ENCODE data around the gene CHKB.

DNA sequence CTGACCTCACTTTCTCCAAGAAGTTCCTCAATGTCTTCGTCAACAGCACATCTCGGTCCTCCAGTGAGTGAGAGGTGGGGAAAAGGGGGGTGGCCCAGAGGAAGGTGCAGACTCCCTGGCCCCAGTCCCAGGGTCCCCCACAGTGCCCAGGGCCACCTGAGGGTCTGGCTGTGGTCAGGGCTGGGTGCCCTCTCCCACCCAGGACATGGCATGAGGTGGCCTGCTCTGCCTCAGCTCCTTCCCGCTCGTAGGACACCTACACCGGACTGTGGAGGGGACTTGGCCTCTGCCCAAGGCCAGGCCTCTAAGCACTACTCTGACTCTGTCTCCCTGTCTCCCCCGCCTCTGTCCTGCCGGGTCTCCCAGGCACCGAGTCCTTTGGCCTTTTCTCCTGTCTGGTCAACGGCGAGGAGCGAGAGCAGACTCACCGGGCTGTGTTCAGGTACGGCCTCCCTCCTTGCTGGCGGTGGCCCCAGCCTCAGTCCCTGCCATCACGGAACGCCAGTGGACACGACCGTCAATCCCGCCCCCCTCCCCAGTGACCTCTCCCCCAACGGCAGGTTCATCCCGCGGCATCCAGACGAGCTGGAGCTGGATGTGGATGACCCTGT lies 22.5 kb upstream of the CHKB start:
- TF ChIP-seq, protein P1, sequence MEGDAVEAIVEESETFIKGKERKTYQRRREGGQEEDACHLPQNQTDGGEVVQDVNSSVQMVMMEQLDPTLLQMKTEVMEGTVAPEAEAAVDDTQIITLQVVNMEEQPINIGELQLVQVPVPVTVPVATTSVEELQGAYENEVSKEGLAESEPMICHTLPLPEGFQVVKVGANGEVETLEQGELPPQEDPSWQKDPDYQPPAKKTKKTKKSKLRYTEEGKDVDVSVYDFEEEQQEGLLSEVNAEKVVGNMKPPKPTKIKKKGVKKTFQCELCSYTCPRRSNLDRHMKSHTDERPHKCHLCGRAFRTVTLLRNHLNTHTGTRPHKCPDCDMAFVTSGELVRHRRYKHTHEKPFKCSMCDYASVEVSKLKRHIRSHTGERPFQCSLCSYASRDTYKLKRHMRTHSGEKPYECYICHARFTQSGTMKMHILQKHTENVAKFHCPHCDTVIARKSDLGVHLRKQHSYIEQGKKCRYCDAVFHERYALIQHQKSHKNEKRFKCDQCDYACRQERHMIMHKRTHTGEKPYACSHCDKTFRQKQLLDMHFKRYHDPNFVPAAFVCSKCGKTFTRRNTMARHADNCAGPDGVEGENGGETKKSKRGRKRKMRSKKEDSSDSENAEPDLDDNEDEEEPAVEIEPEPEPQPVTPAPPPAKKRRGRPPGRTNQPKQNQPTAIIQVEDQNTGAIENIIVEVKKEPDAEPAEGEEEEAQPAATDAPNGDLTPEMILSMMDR (IDR thresholded peaks at IDR 0.05 in 2 of 3, conservative IDR thresholded peaks at IDR 0.05 in 1 of 3; ENCODE audit: borderline replicate concordance in 1 of 3, insufficient read depth in 1 of 3, low read depth in 2 of 3, low read length in 2 of 3), result no peak
- no peak for TF ChIP-seq POLR2A (IDR thresholded peaks at IDR 0.05; ENCODE audit: borderline replicate concordance, extremely low read depth, insufficient read depth, insufficient read length)
- TF ChIP-seq POLR2AphosphoS5 (IDR thresholded peaks at IDR 0.05; ENCODE audit: low read depth, low read length), result no peak
- TF ChIP-seq EZH2phosphoT487 (IDR thresholded peaks at IDR 0.05; ENCODE audit: borderline replicate concordance), result no peak
- TF ChIP-seq, protein P2, sequence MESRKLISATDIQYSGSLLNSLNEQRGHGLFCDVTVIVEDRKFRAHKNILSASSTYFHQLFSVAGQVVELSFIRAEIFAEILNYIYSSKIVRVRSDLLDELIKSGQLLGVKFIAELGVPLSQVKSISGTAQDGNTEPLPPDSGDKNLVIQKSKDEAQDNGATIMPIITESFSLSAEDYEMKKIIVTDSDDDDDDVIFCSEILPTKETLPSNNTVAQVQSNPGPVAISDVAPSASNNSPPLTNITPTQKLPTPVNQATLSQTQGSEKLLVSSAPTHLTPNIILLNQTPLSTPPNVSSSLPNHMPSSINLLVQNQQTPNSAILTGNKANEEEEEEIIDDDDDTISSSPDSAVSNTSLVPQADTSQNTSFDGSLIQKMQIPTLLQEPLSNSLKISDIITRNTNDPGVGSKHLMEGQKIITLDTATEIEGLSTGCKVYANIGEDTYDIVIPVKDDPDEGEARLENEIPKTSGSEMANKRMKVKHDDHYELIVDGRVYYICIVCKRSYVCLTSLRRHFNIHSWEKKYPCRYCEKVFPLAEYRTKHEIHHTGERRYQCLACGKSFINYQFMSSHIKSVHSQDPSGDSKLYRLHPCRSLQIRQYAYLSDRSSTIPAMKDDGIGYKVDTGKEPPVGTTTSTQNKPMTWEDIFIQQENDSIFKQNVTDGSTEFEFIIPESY (IDR thresholded peaks at IDR 0.05; ENCODE audit: extremely low read depth, insufficient replicate concordance, low read length), result no peak
- TF ChIP-seq, protein P3, sequence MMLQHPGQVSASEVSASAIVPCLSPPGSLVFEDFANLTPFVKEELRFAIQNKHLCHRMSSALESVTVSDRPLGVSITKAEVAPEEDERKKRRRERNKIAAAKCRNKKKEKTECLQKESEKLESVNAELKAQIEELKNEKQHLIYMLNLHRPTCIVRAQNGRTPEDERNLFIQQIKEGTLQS (IDR thresholded peaks at IDR 0.05), result no peak
- TF ChIP-seq RAD21 (IDR thresholded peaks at IDR 0.05; ENCODE audit: low read depth), result no peak
